SHP77 (cell line): ENCODE results near the gene SPSB1.
"Not testable (repeated sequence)": the region's sequence is repeated elsewhere in the genome, so short reads cannot be mapped to it uniquely, and the experiment has no call there.

ENCODE experiments used
- DNase-seq, 2 experiments: peaks; one replicate each; lab custom pipeline; 2025; lab: John Stamatoyannopoulos, UW

The SPSB1 gene

DNA sequence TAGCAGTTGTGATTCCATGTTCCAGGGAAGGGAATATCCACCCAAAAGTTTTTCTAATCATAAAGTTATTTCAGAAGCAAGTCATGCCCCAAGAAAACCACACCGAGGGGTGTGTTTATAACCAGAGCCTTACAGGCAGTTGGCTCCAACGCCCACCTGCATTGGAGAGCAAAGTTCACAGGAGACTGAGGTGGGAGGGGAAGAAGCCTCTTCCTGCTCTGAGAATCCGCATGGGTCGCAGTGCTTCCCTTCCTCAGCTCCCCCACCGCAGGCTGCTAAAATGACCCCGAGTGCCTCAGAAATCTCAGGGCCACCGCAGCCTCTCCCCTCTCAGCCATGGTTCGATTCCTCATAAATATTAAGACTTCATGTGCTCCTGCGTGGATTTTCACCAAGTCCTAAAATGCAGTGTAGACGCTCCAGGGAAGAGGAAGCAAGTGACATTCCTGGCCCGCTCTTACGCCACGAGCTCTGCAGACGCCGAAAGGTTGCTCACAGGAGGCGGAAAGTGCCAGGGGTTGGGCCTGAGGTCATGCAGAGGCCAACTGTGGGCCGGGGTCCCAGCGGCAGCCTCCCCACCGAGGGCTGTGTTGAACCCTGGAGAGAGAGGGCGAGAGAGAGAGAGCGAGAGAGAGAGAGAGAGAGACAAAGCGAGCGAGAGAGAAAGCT is 13.4 kb upstream of the SPSB1 start:
- no peak for DNase-seq

GRCh38 chr1:9280015-9280860 is 12.5 kb upstream of the SPSB1 start:
- peak in 1 of 2 experiments; percentile 27 for DNase-seq

DNA sequence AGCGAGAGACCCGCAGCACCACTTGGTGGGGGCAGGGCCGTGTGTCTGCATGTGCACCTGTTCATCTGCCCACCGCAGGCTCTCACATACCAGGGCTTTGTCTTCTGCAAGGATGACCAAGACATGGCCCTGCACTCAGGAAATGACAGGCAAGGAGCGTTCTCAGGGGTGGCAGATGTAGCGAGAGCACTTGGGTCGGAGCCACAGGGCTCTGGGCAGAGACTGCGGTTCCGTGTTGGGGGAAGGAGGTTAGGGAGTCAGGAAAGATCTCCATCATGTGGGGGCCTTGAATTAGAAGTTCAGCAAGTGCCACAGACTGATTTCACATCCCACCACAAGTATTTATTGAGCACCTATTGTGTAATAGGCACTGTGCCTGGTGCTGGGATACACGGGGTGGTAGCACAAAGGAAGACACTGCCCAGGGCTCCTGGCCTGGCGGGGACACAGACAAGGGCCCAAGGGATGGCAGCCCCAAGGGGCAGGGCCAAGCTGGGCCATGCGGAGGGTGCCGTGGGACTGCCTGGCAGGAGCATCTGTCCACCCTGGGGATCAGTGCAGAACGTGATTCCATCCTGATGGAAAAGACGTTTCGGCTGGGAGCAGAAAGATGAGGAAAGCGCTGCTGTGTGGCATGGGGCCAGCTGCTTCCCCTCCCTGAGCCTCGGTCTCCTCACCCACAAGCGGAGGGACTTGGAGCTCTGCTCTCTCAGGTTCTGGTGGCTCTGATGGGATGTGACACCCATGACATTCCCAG is 11.4 kb upstream of the SPSB1 start:
- DNase-seq, result no peak

DNA sequence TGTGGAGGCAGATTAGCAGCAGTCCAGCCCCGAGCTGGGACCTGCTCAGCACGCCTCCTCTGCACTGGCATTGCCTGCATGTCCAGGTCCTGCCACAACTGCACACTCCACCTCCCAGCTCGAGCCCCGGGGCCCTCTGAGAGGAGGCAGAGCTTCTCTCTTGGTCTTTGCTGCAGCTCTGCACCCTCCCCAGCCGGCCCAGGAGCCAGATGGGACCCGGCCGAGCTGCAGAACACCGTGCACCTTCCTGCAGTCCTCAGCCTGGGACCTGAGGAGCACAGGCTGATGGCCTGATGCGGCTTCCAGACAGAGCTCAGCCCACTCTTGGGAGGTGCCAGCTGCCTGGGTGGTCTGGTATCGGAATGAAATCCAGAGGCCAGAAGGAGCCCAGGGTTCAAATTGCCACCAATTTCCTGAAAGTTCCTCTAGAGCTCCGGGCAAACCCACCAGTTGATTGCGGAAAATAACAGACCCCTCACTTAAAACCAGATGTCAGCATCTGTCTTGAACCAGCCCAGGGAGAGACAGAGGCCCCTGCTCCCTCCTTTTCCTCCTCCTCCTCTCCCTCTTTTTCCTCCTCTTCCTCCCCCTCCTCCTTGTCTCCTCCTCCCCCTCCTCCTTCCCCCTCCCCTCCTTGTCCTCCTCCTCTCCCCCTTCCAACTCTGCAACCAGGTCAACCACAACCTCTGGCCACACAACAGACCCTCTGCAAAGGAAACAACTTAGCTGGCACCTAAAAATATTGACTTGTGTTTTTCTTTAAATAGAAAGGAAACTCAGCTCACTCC is 10.6 kb upstream of the SPSB1 start:
- DNase-seq, result no peak

DNA sequence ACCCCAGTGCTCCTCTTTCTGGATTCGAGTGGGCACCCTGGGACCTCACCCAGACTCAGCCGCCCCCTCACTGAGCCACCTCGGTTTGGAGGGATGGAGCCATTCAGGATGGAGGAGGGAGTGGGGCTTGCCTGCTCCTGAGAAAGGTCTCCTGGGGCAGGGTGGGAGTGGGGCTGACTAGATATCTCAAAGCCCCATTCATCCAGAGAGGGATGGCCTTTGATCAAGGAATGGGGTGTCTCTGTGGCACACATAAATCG is 10.1 kb upstream of the SPSB1 start:
- no peak for DNase-seq

GRCh38 chr1:9284061-9284460 is 8.6 kb upstream of the SPSB1 start:
- DNase-seq, result no peak

DNA sequence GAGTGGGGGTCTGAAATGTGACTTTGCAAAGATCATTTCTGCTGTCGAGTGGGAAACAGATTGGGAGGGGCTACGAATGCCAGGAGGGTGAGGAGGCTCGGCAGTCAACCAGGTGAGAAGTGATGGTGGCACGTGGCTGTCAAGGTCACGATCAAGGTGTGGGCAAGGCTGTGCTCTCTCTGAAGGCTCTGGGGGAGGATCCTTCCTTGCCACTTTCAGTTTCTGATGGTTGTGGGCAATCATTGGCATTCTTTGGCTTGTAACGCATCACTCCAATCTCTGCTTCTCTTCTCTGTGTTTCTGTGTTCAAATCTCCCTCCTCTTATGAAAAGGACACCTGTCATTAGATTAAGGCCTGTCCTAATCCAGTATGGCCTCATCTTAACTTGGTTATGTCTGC is 6.1 kb upstream of the SPSB1 start:
- DNase-seq, result no peak

- DNase-seq, result peak; percentile 25 to 49
These were observed 3.6 kb upstream of the SPSB1 start for GRCh38 chr1:9289090-9289534.

DNA sequence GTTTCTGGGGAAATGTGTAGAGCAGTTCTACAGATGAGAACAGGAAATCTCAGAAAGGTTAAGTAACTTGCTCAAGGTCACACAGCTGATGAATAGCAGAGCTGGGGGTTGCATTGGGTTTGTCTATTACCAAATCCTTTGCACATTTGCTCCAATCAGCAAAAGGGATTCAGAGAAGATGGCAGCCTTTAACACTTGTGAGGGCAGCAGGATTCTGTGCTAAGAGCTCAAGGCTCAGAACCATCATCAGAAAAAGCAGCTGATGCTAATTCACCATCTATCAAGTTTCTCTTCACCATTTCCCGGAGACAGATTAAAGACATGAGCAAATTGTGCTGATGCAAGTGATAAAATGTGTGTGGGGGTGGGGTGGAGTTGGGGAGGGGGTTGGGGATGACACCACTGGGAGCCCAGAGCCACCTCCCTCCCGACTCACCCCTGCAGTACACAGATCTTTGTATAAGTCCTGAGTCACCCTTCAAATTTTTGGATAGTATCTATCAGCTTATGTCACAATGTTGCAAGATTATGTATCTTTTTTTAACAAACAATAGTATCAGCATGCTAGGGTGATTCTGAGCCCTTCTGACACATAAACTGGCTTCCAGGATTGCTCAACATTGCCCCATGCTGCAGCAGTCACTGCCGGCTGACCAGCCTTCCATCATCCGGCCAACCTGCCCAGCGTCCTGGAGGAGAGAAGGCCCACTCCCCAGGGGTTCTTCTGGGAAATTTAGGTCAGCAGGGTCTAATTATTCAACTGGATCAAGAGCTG is 2.8 kb upstream of the SPSB1 start:
- DNase-seq, result no peak

DNA sequence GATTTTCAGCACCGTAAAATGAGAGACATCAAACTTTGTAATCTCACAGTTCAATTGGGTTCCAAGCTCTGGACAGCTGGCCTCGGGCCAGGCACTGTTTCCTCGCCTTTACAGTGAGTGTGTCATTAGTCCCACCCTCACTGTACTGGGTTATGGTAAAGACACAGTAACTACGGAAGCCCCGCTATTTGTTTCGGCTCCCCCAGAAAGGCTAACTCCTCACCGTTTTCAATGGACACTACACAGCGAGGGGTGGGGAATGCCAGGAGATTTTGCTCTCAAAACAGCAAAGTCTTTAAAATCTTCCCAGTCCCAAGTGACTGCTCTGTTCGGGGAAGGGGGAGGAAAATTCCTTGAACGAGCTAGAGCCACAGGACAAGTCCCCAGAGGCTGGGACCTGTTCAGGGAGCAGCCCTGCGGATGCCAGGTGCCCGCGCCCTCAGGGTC is 757 bp upstream of the SPSB1 start:
- DNase-seq, result peak in 1 of 2 experiments; percentile 22

DNA sequence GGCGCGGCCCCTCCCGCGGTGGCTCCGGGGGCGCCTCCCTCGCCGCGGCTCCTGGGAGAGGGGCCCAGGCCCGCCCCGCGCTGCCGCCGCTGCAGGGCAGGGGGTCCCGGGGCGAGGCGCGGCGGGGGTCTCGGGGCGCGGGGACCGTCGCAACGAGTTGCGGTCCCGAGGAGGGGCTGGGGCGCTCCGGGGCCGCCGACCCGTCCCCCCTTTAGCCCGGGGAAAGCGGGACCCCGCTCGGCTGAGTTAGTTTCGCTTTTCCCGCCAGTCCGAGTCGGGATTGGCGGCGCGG is 493 bp downstream of the SPSB1 start:
- DNase-seq, result no peak

- DNase-seq, result peak in 1 of 2 experiments; percentile 16
These were observed 1.1 kb downstream of the SPSB1 start for GRCh38 chr1:9293533-9294404.

DNA sequence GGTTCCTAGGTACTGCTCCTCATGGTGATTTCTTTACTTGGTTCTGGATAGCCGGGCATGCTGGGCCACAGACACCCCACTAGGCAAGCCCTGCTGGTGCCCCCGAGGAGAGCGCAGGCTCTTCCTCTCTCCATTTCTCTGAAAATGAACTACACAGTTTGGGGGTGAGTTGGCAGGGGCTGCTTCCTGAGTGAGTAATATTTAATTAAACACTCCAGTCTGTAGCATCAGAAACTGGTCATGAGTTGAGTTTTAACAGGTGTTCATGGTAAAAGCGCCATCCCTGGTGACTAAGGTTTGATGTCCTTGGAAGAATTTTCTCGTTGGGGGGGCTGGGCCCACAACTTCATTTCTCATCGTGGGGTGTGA is 1.7 kb downstream of the SPSB1 start:
- no peak for DNase-seq

GRCh38 chr1:9294910-9295636 is 2.4 kb downstream of the SPSB1 start:
- no peak for DNase-seq

DNA sequence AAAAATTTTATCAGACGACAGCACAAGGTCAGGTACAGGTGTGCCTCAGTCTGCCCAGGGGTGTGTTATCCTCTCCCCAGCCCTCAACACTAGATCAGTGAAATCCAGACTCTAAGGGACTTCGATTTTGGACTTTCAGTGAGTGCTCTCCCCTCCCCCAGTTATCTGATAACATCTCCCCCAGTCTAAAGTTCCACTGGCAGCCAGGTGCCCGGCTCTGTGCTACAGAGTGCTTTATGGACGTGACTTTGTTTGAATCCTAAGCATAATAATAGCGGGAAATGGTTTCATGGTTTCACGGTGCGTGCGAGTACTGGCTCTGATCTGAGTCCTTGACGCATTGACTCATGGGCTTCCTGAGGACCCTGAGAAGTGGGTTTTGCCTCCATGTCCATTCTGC is 3.2 kb downstream of the SPSB1 start:
- DNase-seq, result no peak

DNA sequence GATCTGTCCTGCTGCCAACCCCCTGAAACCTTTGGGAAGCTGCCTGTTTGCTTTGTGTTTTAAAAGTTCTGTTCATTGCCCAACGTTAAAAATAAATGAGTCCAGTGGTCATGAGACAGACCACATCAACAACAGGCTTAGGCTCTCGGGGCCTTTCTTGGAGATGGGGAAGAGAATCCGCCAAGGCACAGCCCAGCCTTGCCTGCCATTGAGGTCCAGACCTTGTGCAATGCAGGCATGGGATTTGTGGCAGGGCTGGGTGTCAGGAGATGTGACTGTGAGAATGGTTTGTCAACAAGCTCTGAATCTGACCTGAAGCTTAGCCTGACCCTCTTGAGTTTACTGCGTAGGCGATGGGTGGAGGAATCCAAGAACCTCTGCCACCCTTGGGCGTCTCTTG is 4.2 kb downstream of the SPSB1 start:
- DNase-seq, result no peak

GRCh38 chr1:9297831-9298230 is 5.1 kb downstream of the SPSB1 start:
- no peak for DNase-seq

- no peak for DNase-seq
These were observed 5.6 kb downstream of the SPSB1 start for GRCh38 chr1:9298282-9298681.

DNA sequence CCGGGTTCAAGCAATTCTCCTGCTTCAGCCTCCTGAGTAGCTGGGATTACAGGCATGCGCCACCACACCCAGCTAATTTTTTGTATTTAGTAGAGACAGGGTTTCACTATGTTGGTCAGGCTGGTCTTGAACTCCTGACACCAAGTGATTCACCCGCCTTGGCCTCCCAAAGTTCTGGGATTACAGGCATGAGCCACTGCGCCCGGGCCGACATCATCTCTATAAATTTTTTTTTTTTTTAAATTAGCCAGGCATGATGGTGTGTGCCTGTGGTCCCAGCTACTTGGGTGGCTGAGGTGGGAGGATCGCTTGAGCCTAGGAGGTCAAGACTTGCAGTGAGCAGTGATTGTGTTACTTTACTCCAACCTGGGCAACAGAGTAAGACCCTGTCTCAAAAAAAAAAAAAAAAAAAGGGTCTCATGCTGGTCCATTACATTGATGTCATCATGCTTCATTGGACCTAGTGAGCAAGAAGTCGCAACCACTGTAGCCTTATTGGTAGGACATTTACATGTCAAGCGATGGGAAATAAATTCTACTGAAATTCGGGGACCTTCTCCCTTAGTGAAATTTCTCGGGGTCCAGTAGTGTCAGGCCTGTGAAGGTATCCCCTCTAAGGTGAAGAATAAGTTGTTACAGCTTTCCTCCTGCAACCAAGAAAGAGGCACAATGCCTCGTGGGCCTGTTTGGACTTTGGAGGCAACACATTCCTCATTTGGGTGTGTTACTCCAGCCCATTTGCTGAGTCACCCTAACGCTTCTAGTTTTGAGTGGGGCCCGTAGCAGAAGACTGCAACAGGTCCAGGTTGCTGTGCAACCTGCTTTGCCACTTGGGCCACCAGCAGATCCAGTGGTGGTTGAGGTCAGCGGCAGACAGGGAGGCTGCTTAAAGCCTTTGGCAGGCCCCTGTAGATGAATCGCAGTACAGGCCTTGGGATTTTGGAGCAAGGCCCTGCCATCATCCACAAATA is 7.2 kb downstream of the SPSB1 start:
- not testable (repeated sequence) for DNase-seq
